Gastrocnemius medialis (tissue), 4 donors: ENCODE data around the gene ZFYVE19.

ENCODE experiments used
- POLR2A ChIP-seq, 2 donors: fragments of 450-650 bp; IDR thresholded peaks; one replicate each; pipeline ENCODE4 v1.6.1; 2017; ENCODE audit warnings: antibody characterized with exemption in 2 of 2, mild to moderate bottlenecking in 2 of 2, moderate library complexity in 2 of 2
- TF ChIP-seq, protein P1 (sequence below), 5 experiments: fragments of 450-650 bp in 3 of 5; fragments of 200-600 bp in 2 of 5; sonication (generic) in 2 of 5; IDR thresholded peaks in 4 of 5; conservative IDR thresholded peaks in 1 of 5; 1 replicate in 4 of 5; 2 replicates in 1 of 5; pipeline ENCODE4 v1.5.1; 2016 to 2019; ENCODE audit warnings: antibody characterized with exemption in 5 of 5, mild to moderate bottlenecking in 3 of 5, moderate library complexity in 3 of 5

- TF ChIP-seq, protein P1, sequence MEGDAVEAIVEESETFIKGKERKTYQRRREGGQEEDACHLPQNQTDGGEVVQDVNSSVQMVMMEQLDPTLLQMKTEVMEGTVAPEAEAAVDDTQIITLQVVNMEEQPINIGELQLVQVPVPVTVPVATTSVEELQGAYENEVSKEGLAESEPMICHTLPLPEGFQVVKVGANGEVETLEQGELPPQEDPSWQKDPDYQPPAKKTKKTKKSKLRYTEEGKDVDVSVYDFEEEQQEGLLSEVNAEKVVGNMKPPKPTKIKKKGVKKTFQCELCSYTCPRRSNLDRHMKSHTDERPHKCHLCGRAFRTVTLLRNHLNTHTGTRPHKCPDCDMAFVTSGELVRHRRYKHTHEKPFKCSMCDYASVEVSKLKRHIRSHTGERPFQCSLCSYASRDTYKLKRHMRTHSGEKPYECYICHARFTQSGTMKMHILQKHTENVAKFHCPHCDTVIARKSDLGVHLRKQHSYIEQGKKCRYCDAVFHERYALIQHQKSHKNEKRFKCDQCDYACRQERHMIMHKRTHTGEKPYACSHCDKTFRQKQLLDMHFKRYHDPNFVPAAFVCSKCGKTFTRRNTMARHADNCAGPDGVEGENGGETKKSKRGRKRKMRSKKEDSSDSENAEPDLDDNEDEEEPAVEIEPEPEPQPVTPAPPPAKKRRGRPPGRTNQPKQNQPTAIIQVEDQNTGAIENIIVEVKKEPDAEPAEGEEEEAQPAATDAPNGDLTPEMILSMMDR (IDR thresholded peaks at IDR 0.05 in 4 of 5, conservative IDR thresholded peaks at IDR 0.05 in 1 of 5), result no peak
- no peak for TF ChIP-seq POLR2A (IDR thresholded peaks at IDR 0.05)
Observed at GRCh38 chr15:40790718-40791117, 16.2 kb upstream of the ZFYVE19 start.
